HG02884 (cell line): Measurements from ENCODE around the gene INSYN1.
A peak's percentile ranks its signal among the peaks of the same experiment; 100 is the strongest.
"Not testable (repeated sequence)": the region's sequence is repeated elsewhere in the genome, so short reads cannot be mapped to it uniquely, and the experiment has no call there.

Source experiments
- ATAC-seq: cut with Tn5 transposase; IDR thresholded peaks from one replicate; pipeline ENCODE4 v1.9.1; 2021; ENCODE audit warnings: mild to moderate bottlenecking, moderate library complexity; ENCODE audit not compliant: unreplicated experiment

The INSYN1 gene

GRCh38 chr15:73716417-73716816 lies 36.7 kb downstream of the INSYN1 start:
- ATAC-seq: no peak

DNA sequence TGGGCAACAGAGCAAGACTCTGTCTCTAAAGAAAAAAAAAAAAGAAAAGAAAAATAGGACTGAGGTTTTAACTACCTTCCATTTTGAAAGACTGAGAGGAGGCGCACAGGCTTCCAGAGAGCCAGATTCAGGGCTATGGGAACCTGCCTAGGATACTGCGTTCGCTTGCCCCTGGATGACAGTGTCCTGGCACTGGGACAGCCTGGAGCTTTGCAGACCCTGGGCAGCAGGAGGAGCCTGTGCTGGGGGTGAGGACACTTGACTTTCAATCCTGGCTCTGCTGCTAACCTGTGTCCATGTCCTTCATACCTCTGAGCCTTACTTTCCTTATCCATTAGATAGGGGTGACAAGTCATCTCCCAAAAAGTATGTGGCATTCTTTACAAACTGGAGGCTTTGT lies 37.7 kb downstream of the INSYN1 start:
- ATAC-seq: no peak

- ATAC-seq: no peak
These were observed 38.4 kb downstream of the INSYN1 start for GRCh38 chr15:73714695-73715301.

DNA sequence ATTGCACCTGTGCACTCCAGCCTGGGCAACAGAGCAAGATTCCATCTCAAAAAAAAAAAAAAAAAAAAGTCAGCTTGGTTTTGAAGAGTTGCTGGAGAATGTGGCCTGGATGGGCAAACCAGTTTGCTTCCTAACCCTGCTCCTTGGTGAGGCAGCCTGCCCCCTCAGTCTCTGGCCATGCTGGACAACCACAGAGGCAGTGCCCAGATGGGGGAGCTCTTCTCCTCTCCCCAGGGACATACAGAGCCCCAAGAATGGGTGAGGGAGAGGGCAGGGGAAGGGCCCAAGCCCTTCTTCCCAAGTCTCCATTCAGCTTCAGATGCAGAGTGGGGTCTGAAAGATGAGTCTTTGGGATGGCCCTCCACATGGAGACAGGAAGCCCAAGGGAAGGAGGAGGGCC lies 41.0 kb downstream of the INSYN1 start:
- ATAC-seq: no peak

DNA sequence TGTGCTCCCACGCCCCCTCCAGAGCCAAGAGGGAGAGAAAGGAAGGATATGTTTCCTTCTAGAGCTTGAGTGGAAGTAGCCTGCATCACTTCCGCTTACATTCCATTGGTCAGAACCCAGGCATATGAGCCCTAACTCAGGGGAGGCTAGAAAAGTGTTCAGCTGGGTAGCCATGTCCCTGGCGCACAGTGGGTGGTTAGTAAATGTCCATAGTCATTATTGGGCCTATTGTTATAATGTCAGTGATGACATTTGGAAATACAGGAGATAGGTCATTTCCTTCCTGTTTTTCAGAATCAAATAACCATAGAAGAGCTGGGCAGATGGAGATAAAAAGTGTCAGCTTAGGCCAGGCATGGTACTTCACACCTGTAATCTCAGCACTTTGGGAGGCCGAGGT lies 41.6 kb downstream of the INSYN1 start:
- no peak for ATAC-seq

GRCh38 chr15:73710321-73710720 lies 42.8 kb downstream of the INSYN1 start:
- no peak for ATAC-seq

GRCh38 chr15:73709686-73710085 lies 43.5 kb downstream of the INSYN1 start:
- ATAC-seq: no peak

GRCh38 chr15:73709241-73709640 lies 43.9 kb downstream of the INSYN1 start:
- no peak for ATAC-seq

- ATAC-seq: no peak
These were observed 44.5 kb downstream of the INSYN1 start for GRCh38 chr15:73708691-73709090.

GRCh38 chr15:73704869-73705645 lies 48.1 kb downstream of the INSYN1 start:
- no peak for ATAC-seq

- not testable (repeated sequence) for ATAC-seq
These were observed 48.8 kb downstream of the INSYN1 start for GRCh38 chr15:73704142-73704868.

DNA sequence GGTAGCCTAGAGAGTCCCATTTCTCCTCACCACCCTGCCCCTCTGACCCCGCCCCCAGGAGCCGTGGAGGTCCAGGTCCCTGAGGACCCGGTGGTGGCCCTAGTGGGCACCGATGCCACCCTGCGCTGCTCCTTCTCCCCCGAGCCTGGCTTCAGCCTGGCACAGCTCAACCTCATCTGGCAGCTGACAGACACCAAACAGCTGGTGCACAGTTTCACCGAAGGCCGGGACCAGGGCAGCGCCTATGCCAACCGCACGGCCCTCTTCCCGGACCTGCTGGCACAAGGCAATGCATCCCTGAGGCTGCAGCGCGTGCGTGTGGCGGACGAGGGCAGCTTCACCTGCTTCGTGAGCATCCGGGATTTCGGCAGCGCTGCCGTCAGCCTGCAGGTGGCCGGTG lies 49.5 kb downstream of the INSYN1 start:
- not testable (repeated sequence) for ATAC-seq

DNA sequence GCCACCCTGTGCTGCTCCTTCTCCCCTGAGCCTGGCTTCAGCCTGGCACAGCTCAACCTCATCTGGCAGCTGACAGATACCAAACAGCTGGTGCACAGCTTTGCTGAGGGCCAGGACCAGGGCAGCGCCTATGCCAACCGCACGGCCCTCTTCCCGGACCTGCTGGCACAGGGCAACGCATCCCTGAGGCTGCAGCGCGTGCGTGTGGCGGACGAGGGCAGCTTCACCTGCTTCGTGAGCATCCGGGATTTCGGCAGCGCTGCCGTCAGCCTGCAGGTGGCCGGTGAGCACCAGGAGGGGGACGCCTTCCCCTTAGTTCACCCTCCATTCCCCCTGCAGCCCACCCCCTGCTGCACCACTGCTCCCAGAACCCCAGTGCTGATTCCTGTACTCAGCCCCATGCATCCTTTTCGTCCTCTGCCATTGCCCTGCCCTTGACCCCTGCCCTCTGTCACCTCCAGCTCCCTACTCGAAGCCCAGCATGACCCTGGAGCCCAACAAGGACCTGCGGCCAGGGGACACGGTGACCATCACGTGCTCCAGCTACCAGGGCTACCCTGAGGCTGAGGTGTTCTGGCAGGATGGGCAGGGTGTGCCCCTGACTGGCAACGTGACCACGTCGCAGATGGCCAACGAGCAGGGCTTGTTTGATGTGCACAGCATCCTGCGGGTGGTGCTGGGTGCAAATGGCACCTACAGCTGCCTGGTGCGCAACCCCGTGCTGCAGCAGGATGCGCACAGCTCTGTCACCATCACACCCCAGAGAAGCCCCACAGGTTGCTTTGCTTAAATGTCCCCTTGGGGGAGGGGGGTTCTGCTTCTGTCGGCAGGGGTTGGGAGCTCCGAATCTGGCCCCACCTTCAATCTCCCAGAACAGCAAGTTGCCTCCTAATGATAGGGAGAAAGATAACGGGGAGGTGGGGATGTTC lies 50.6 kb downstream of the INSYN1 start:
- not testable (repeated sequence) for ATAC-seq

DNA sequence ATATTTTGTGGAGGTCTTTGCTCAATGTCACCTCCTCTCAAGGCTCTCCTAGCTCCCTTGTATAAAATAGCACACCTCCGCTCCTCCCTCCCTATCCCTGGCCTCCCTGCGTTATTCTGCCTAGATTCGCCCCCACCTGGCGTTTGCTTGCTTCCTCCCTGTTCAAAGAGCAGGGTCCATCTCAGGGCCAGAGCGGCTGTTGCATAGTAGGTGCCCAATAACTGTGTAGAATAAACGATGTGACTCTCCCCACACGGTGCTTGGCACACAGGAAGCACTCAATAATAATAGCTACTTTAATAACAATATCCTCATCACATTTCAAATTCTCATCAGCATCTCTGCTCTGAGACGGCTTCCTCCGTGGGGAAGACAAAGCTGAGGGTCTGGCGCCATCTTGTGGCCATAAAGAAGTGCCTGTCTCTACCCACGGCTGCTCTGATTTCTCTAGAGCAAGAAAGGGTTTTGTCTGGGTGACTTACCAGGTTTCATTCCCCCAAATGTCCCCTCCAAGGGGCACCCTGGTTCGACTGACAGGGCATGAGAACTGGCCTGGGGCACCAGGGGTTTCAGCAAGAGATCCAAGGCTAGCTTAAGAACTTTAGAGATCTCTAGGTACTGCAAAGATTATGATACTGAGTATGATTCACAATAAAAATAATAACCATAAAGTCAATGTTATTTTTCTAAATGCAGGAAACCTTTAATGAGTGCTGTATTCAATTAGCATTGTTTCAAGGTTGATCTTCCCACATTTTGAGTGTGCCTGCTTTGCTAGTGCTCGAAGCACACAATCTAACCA lies 52.9 kb downstream of the INSYN1 start:
- ATAC-seq: no peak

DNA sequence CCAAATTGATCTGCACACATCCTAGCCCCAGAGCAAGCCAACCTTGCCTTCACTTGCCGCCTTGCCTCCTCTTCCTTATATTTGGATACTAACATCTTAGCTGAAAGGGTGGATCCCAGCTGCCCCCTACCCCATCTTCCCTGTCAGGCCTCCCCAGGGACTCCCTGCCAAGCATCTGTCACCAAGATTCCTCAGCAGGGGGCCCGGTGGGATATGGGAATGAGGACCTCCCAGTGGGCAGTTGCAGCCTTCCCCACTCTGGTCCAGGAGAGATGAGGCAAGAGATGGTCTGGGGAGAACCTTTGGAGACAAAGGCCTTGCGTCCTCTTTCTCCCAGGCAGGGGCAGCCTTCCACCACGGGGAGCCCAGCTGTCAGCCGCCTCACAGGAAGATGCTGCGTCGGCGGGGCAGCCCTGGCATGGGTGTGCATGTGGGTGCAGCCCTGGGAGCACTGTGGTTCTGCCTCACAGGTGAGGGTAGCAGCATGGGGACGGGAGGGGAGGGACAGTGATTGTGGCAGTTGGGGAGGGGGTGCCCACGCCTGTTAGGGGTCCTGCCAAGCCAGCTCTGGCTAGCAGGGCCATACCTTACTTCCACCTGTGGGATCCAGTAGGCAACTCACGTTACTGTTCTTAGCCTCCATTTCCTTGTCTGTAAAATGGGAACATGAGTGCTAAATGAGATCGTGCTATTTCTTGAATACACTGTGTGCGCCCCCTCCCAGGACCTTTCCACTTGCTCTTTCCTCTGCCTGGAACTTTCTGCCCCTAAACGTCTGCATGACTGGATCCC lies 53.7 kb downstream of the INSYN1 start:
- ATAC-seq: no peak

DNA sequence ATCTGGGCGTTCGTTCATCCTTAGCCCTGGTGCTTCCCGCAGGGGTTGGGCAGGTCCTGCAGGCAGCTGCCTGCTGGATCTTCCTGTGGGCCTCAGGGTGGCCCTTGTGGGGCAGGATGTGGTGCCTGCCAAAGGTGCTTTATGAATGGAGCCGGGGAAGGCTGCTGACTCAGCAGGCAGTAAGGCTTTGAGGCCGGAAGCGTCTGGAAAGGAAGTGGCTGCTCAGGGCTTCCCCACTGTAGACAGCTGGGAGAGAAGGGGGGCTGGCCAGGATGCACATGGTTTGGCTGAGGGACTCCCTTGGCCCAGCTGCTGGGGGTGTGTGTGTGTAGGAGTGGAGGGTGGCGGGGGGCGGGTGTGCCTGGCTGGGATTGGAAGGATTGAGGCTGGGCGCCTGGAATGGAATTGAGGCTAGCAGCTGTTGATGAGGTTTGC lies 56.1 kb downstream of the INSYN1 start:
- peak; percentile 77 for ATAC-seq

- peak; percentile 9 for ATAC-seq
These were observed 56.5 kb downstream of the INSYN1 start for GRCh38 chr15:73696641-73697001.

- ATAC-seq: no peak
These were observed 57.1 kb downstream of the INSYN1 start for GRCh38 chr15:73695773-73696640.
